Neural cell (in vitro differentiated cells): ENCODE measurements around the gene NUP133. TPM values are rescaled to one million over a fixed set of nuclear protein-coding genes. Genes with fewer than 3 reads are reported as not detected.

ENCODE experiments used
- H2AFZ ChIP-seq: fragments of 200-600, 300-800 bp; sonication (generic), shearing (Covaris generic); 2 replicates; pipeline ENCODE4 v1.6.0; 2014; ENCODE audit warnings: low read depth, mild to moderate bottlenecking, antibody characterized with exemption, low read length, moderate library complexity
- H3F3A ChIP-seq: fragments of 200-600 bp; shearing (Covaris generic); 2 replicates; pipeline ENCODE4 v1.6.1; 2016; ENCODE audit warnings: mild to moderate bottlenecking, moderate library complexity, mixed read lengths, antibody characterized with exemption, low read length; ENCODE audit not compliant: insufficient read depth, poor library complexity, severe bottlenecking
- H3K27ac ChIP-seq: fragments of 200-600, 300-800 bp; sonication (generic), shearing (Covaris generic); 2 replicates; pipeline ENCODE4 v1.5.1; 2014; ENCODE audit warnings: mild to moderate bottlenecking, low read length, moderate library complexity
- H3K27me3 ChIP-seq: fragments of 300-800, 200-600 bp; sonication (generic), shearing (Covaris generic); 2 replicates; pipeline ENCODE4 v1.6.0; 2014; ENCODE audit warnings: mild to moderate bottlenecking, low read depth, low read length, moderate library complexity; ENCODE audit not compliant: insufficient read depth
- H3K36me3 ChIP-seq: fragments of 300-800, 200-600 bp; sonication (generic), shearing (Covaris generic); 2 replicates; pipeline ENCODE4 v1.5.1; 2014; ENCODE audit warnings: mild to moderate bottlenecking, antibody characterized with exemption, low read length, moderate library complexity; ENCODE audit not compliant: insufficient read depth
- H3K4me2 ChIP-seq: fragments of 300-800, 200-600 bp; sonication (generic), shearing (Covaris generic); 2 replicates; pipeline ENCODE4 v1.6.0; 2014; ENCODE audit warnings: mild to moderate bottlenecking, low read length
- H3K4me3 ChIP-seq: fragments of 300-800, 200-600 bp; sonication (generic), shearing (Covaris generic); 2 replicates; pipeline ENCODE4 v1.5.1; 2014; ENCODE audit warnings: mild to moderate bottlenecking, low read length, moderate library complexity
- H3K79me2 ChIP-seq: fragments of 200-600 bp; shearing (Covaris generic); replicated peaks from 2 replicates; pipeline ENCODE4 v1.6.0; 2014; ENCODE audit warnings: mild to moderate bottlenecking, low read length, moderate library complexity; ENCODE audit not compliant: insufficient read depth
- H3K9ac ChIP-seq: fragments of 300-800, 200-600 bp; sonication (generic), shearing (Covaris generic); 2 replicates; pipeline ENCODE4 v1.6.1; 2016; ENCODE audit warnings: mild to moderate bottlenecking, low read length, mixed read lengths
- H3K9me2 ChIP-seq: fragments of 200-600 bp; shearing (Covaris generic); 2 replicates; pipeline ENCODE4 v1.6.1; 2016; ENCODE audit warnings: mild to moderate bottlenecking, low read length, mixed read lengths; ENCODE audit not compliant: insufficient read depth
- H3K9me3 ChIP-seq: fragments of 200-600, 300-800 bp; sonication (generic), shearing (Covaris generic); 2 replicates; pipeline ENCODE4 v1.6.1; 2016; ENCODE audit warnings: mild to moderate bottlenecking, mixed run types, low read length, moderate library complexity, mixed read lengths
- H4K20me1 ChIP-seq: fragments of 200-600 bp; shearing (Covaris generic); 2 replicates; pipeline ENCODE4 v1.6.1; 2016; ENCODE audit warnings: mild to moderate bottlenecking, mixed run types; ENCODE audit not compliant: insufficient read depth
- EP300 ChIP-seq: fragments of 450-650 bp; conservative IDR thresholded peaks from 2 replicates; pipeline ENCODE4 v1.6.1; 2014; ENCODE audit warnings: antibody characterized with exemption, mild to moderate bottlenecking, moderate library complexity; ENCODE audit not compliant: poor library complexity, severe bottlenecking
- EZH2 ChIP-seq: fragments of 200-600, 300-800 bp; shearing (Covaris generic), sonication (generic); IDR thresholded peaks from 2 replicates; pipeline ENCODE4 v1.6.1; 2014; ENCODE audit warnings: antibody characterized with exemption, low read length, borderline replicate concordance, mild to moderate bottlenecking; ENCODE audit not compliant: insufficient read depth, poor library complexity, severe bottlenecking
- MXI1 ChIP-seq: fragments of 450-650 bp; conservative IDR thresholded peaks from 2 replicates; pipeline ENCODE4 v1.6.1; 2014; ENCODE audit warnings: antibody characterized with exemption, mild to moderate bottlenecking; ENCODE audit not compliant: poor library complexity, severe bottlenecking
- POLR2AphosphoS5 ChIP-seq: IDR thresholded peaks from 2 replicates; pipeline ENCODE4 v1.6.1; 2012
- RAD21 ChIP-seq: fragments of 450-650 bp; conservative IDR thresholded peaks from 2 replicates; pipeline ENCODE4 v1.6.1; 2014; ENCODE audit warnings: antibody characterized with exemption, mild to moderate bottlenecking, moderate library complexity
- SMC3 ChIP-seq: fragments of 450-650 bp; conservative IDR thresholded peaks from 2 replicates; pipeline ENCODE4 v1.6.1; 2014; ENCODE audit warnings: antibody characterized with exemption, mild to moderate bottlenecking, moderate library complexity; ENCODE audit not compliant: poor library complexity
- TAF1 ChIP-seq: IDR thresholded peaks from 2 replicates; pipeline ENCODE4 v1.6.1; 2012; ENCODE audit warnings: low read depth
- polyA plus RNA-seq: library from polyadenylated mRNA; depleted of rRNA; stranded (reverse); fragments of >200 nt; gene quantifications from 2 replicates; pipeline ENCODE4 v1.2.3, GENCODE V29; 2014
- TF ChIP-seq, protein P1 (sequence below): IDR thresholded peaks from 2 replicates; pipeline ENCODE4 v1.6.1; 2012; ENCODE audit warnings: borderline replicate concordance
- TF ChIP-seq, protein P2 (sequence below): fragments of 450-650 bp; IDR thresholded peaks from 2 replicates; pipeline ENCODE4 v1.5.1; 2014; ENCODE audit warnings: antibody characterized with exemption, mild to moderate bottlenecking, moderate library complexity; ENCODE audit not compliant: poor library complexity, severe bottlenecking

Gene NUP133
- polyA plus RNA-seq, 1 donor from 2014 or later = 73.4 TPM

DNA sequence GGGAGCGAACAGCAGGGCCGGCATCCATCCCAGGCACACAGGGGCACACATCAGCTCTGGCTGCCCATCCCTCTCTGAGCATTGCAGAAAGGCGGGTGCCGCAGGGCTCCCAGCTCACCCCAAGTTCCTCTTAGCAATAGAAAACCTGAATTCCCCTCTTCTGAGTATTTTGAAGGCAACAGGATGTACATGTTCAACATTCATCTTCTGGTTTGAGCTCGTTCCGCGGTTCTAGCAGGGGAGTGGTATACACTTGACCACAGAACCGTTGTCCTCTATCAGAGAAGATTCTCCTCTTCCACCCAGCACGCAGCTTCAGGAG lies 97.8 kb downstream of the NUP133 start:
- Histone ChIP-seq H3K9me3 (no peaks in the 10 kb centered on the region), H3K27me3 (peaks cover 13% of the 10 kb centered on the region), H3K36me3 (no peaks in the 10 kb centered on the region), H4K20me1 (no peaks in the 10 kb centered on the region), H3K27ac (peak overlapping the region; percentile 87), H3K79me2 (no peaks in the 10 kb centered on the region), H3K9ac (peak overlapping the region; percentile 63), H2AFZ (peak overlapping the region; percentile 63), H3K4me3 (peak overlapping the region; percentile 54), H3K9me2 (no peaks in the 10 kb centered on the region), H3K4me2 (peak overlapping the region; percentile 66), H3F3A (no peaks in the 10 kb centered on the region)
- TF ChIP-seq RAD21 (no peak), POLR2AphosphoS5 (no peak), SMC3 (no peak), EP300 (no peak), TAF1 (no peak), EZH2 (no peak), MXI1 (no peak)
- TF ChIP-seq, protein P1, sequence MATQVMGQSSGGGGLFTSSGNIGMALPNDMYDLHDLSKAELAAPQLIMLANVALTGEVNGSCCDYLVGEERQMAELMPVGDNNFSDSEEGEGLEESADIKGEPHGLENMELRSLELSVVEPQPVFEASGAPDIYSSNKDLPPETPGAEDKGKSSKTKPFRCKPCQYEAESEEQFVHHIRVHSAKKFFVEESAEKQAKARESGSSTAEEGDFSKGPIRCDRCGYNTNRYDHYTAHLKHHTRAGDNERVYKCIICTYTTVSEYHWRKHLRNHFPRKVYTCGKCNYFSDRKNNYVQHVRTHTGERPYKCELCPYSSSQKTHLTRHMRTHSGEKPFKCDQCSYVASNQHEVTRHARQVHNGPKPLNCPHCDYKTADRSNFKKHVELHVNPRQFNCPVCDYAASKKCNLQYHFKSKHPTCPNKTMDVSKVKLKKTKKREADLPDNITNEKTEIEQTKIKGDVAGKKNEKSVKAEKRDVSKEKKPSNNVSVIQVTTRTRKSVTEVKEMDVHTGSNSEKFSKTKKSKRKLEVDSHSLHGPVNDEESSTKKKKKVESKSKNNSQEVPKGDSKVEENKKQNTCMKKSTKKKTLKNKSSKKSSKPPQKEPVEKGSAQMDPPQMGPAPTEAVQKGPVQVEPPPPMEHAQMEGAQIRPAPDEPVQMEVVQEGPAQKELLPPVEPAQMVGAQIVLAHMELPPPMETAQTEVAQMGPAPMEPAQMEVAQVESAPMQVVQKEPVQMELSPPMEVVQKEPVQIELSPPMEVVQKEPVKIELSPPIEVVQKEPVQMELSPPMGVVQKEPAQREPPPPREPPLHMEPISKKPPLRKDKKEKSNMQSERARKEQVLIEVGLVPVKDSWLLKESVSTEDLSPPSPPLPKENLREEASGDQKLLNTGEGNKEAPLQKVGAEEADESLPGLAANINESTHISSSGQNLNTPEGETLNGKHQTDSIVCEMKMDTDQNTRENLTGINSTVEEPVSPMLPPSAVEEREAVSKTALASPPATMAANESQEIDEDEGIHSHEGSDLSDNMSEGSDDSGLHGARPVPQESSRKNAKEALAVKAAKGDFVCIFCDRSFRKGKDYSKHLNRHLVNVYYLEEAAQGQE = no peak
- TF ChIP-seq, protein P2, sequence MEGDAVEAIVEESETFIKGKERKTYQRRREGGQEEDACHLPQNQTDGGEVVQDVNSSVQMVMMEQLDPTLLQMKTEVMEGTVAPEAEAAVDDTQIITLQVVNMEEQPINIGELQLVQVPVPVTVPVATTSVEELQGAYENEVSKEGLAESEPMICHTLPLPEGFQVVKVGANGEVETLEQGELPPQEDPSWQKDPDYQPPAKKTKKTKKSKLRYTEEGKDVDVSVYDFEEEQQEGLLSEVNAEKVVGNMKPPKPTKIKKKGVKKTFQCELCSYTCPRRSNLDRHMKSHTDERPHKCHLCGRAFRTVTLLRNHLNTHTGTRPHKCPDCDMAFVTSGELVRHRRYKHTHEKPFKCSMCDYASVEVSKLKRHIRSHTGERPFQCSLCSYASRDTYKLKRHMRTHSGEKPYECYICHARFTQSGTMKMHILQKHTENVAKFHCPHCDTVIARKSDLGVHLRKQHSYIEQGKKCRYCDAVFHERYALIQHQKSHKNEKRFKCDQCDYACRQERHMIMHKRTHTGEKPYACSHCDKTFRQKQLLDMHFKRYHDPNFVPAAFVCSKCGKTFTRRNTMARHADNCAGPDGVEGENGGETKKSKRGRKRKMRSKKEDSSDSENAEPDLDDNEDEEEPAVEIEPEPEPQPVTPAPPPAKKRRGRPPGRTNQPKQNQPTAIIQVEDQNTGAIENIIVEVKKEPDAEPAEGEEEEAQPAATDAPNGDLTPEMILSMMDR = no peak

DNA sequence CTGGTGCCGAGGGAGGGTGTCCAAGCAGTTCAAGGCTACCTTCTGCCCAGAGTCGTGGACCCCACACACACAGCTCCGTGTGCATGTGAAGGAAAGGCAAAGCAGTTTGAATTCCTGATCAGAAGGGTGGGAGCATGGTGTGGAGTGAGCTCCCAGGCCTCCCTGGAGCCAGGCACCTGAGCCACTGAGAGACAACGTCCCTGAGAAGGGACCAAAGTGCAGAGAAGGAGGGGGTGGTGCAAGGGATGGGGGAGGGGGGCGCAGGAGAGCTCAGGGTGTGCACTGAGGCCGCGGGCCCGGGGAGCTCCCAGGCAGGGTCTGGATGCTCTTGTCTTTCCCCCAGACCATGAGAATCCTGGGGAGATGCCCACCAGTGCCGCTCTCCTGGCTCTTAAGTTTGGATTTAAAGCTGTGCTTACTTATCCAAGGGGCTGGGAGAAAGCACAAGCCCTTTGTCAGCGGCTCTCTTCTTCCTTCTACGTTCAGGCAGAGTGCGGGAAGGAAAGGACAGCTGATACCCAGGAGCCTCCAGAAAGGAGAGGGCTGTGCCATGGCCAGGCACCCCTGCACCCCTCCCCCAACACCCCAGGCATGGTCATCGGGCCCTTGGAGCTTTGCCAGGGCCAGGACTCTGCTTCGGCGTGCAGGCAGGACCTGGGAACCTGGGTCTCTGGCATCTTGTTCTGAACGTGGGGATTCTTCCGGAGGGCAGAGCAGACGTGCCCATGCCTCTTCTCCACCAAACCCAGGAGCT lies 98.3 kb downstream of the NUP133 start:
- no peaks in the 10 kb centered on the region for H3K9me3 ChIP-seq
- H3K27me3 ChIP-seq = peaks cover 13% of the 10 kb centered on the region
- H3K36me3 ChIP-seq = no peaks in the 10 kb centered on the region
- no peaks in the 10 kb centered on the region for H4K20me1 ChIP-seq
- H3K4me3 ChIP-seq = peak overlapping the region; percentile 54
- H2AFZ ChIP-seq = no peak overlapping the region
- H3F3A ChIP-seq = no peaks in the 10 kb centered on the region
- H3K9me2 ChIP-seq = no peaks in the 10 kb centered on the region
- peak overlapping the region; percentile 63 for H3K9ac ChIP-seq
- H3K79me2 ChIP-seq = no peaks in the 10 kb centered on the region
- H3K27ac ChIP-seq = peak overlapping the region; percentile 87
- H3K4me2 ChIP-seq = peak overlapping the region; percentile 66
- TF ChIP-seq, protein P1 = no peak
- TF ChIP-seq EZH2 = no peak
- TF ChIP-seq POLR2AphosphoS5 = no peak
- no peak for TF ChIP-seq RAD21
- TF ChIP-seq SMC3 = no peak
- TF ChIP-seq EP300 = no peak
- no peak for TF ChIP-seq TAF1
- TF ChIP-seq MXI1 = no peak
- TF ChIP-seq, protein P2 = no peak
